ENCODE measurements around the gene UAP1L1.
"Not testable (repeated sequence)": the region's sequence is repeated elsewhere in the genome, so short reads cannot be mapped to it uniquely, and the experiment has no call there.

UAP1L1 gene

DNA sequence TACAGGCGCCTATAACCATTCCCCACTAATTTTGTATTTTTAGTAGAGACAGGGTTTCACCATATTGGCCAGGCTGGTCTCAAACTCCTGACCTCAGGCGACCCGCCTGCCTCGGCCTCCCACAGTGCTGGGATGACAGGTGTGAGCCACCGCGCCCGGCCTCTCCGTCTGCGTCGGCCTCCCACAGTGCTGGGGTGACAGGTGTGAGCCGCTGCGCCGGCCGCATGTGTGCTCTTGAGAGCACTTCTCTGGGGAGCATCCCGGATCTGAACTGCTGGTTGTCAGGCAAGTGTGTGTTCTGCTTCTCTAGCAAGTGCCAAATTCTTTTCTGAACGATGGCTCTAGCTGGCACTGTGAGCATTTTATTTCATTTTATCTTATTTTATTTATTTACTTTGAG is 19.8 kb upstream of the UAP1L1 start:
- peak; percentile 31 for DNase-seq

DNA sequence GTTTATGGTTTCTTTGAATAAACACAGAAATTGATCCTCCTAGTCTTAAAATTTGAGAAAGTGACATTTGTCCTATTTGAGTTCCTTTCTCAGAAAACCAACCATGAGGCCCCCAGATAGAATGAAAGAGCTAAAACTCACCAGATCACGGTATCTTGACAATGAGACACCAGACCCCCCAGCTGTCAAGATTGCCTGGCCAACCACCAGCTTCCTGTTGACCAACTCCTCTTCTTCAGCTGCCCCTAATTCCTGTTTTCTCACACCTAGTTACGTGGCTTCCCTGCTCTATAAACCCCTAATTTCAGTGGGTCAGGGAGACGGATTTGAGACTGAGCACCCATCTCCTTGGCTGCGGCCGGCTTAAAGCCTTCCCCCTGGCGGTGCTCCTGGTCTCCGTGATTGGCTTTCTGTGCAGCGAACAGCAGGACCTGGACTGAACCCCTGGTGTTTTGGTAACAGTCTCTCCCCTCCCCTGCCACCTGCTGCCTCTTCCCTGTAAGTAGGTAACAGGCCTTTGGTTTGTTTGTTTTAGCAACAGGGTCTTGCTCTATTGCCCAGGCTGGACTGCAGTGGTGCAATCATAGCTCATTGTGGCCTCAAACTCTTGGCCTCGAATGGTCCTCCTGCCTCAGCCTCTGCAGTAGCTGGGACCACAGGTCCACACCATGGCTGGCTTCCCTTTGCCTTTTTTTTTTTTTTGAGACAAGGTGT is 18.6 kb upstream of the UAP1L1 start:
- DNase-seq: peak; percentile 16

DNA sequence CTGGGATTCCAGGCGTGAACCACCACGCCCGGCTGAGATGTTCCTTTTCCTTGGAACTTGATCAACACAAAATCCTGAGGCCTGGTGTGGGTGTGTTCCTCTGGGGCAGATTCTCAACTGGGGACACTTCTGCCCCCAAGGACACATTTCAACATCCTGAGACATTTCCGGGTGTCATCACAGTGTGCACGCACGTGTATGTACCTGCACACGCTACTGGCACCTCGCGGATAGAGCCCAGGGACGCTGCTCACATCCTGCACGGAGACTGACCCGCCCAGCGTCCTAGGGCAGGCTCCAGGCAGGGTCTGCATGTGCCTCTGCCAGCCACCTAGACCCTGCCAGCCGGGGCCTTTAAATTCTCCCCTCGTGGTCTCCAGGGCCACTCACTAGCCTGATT is 14.9 kb upstream of the UAP1L1 start:
- no peak for DNase-seq

DNA sequence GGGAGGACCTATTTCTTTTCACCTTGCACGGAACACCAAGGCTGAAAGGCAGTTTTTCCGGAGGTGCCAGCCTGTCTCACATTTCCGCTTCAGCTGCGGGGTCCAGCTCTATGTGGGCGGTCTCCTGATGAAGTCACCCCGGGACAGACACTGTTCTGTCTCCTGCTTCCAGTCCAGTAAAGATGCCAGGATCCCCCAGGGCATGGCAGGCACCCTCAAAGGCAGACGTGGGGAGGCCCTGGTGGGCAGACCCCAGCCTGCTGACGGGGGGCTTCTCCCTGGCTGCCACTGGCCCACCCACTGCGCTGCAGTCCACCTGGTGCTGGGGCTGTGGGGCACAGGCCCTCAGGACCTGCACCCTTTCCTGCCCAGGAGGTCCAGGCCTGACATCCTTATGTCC is 14.5 kb upstream of the UAP1L1 start:
- DNase-seq: not testable (repeated sequence)

DNA sequence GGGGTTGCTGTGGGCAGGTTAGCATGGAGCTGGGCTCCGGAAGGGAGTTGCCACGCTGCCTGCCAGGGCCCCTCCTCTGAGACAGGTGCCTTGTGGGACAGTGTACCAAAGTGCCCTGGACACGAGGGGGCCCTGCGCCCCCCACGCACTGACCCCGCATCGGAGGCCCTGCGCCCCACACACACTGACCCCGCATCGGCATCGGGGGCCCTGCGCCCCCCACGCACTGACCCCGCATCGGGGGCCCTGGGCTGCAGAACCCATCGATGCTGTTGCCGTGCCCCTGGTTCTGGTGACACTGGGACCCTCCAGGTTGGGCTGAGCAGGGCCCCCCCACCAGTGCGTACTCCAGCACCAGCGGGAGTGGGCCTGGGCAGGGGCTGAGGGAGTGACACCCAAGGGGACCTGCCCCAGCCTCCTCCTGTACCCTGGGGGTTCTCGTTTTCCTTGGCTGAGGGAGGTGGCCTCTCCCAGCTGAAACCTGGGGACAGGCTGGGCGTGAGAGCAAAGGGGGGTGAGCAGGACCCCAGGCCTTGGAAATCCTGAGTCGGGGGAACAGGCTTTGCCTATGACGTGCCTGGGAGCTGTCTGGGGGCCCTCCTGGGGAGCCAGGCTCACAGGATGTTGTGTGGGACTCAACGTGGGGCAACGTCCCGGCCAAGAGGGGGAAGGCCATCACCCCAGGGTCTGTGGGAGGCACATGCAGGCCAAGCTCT is 13.8 kb upstream of the UAP1L1 start:
- no peak for DNase-seq

DNA sequence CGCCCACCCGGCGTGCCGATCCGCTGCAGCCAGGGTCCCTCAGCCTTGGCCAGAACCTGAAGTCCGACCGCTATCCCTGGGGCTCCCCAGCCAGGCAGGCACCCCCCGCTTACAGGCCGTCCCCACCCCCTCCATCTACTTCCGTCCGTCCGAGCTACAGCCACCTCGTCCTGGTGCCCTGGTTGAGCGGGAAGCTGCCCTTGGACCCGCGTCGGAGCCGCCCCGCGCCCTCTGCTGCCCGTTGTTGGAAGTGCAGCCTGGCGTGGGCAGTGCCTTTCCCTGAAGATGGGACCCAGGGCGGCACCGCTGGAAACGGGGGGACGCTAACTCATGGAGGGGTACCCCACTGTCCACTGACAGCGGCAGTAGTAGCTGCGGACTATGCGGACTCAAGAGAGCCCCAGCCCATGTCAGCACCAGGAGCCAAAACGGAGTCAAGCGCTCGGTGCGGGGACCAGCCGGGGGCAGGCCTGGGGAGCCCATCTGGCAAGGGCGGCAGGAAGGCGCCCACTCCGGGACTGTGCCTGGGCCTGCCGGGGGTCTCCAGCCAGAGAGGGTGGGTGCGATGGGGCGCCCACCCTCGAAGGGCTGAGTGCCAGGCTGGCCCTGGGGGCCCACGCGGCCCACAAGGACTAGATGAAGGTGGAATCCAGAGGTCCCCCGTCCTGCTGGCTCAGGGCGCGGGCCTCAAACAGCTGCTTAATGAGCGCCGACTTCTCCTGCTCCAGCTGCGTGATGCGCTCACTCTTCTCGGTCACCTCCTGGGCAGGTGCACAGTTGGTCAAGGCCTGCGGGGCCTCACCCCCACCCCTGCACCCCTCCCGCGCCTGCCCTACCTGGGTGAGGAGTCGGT is 13.1 kb upstream of the UAP1L1 start:
- DNase-seq: peak; percentile 19

DNA sequence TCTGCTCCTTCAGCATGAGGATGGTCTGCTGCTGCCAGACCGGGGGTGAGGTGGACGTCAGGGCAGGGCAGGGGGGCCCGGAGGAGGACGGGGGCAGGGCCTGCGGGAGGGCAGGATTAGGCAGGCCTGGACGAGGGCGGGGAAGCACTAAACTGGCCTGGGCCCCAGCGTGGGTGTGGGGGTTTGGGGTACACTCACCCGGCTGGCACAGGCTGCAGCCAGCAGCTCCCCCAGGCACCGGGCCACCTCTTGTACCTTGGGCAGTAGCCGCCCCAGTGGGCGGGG is 12.5 kb upstream of the UAP1L1 start:
- no peak for DNase-seq

DNA sequence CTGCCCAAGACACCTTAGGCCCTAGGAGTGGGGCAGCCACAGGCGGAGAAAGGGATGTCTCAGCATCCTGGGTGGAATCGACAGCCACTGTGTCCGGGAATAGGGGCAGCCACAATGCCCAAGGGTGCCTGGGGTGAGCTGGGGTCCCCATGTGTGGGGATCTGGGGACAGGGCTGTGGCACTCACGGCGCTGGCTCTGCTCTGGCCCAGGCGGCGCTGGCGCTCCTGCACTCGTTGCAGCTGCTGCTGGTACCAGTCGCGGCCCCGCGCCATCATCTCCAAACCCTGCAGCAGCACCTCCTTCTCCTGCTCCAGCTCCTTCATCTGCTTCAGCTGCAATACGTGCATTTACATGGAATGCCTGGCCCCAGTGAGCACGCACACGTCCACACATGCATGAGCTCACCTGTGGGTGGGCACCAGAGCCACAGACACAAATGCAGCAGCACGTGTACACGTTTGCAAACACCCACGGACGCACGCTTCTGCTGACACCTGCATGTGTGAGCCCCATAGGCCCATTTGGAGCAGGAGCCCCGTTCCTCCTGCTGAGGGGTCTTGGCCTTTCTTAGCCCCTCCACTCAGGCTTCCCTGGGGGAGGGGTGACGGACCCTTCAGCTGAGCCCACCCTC is 11.9 kb upstream of the UAP1L1 start:
- DNase-seq: no peak

DNA sequence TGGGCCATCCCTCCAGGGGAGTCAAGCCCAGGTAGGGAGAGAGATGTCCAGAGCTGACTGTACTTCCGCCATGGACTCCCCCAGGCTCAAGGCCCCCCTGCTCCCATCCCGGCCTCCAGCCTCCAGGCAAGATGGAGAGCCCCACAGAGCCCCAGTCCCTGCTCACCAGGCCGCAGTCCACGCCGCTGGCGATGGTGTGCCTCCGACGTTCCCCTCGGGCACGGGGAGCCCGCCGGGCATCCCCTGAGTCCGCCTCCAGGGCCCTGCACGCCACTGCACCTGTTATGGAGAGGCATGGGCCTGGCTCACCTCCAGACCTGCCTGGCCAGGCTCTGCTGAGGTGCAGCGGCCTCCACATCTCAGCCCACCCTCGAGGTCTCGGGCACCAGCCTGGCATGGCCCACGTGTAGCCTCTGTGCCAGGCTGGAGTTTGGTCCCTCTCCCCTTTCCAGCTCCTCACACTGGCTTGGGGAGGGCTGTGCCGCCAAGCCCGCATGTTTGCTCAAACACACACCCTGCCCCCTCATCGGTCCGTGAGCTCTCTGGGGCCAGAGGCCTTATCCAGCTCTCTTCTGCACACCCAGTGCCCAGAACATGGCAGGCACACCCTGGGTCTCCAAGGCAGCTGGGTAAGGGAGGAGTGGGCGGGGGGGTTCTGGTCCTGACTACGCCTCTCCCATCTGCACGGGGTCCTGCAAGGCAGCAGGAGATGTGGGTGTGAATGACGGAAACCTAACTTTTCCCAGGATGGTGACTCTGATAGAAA is 11.0 kb upstream of the UAP1L1 start:
- DNase-seq: no peak

DNA sequence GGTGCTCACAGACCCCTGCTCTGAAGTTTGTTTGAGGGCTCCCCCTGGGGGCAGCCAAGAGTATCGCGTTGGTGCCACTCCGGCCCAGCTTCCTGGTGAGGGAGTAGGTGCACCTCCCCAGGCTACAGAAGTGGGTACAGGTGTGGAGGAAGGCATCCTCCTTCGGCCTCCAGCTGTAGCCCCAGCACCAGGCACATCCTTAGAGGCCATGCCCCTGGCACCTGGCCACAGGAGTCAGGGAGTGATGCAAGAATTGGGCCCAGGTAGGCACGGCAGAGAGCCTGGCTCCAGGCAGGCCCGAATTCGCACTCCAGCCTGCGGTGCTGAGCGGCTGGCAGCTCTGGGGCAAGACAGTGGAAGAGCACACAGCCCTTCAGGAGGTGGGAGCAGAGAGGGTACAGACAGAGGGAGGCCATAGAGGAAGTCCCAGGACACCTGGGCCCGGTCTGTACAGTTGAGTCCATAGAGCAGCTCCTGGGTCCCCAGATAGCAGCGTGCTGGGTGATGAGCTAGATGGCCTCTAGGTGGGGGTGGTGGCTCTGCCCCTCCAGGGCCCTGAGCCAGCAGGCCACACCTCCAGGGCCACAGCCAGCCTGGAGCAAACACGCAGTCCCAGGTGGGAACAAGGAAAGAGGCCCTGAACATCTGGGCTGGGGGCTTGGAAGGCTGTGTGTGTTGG is 9.3 kb upstream of the UAP1L1 start:
- DNase-seq: peak; percentile 84

DNA sequence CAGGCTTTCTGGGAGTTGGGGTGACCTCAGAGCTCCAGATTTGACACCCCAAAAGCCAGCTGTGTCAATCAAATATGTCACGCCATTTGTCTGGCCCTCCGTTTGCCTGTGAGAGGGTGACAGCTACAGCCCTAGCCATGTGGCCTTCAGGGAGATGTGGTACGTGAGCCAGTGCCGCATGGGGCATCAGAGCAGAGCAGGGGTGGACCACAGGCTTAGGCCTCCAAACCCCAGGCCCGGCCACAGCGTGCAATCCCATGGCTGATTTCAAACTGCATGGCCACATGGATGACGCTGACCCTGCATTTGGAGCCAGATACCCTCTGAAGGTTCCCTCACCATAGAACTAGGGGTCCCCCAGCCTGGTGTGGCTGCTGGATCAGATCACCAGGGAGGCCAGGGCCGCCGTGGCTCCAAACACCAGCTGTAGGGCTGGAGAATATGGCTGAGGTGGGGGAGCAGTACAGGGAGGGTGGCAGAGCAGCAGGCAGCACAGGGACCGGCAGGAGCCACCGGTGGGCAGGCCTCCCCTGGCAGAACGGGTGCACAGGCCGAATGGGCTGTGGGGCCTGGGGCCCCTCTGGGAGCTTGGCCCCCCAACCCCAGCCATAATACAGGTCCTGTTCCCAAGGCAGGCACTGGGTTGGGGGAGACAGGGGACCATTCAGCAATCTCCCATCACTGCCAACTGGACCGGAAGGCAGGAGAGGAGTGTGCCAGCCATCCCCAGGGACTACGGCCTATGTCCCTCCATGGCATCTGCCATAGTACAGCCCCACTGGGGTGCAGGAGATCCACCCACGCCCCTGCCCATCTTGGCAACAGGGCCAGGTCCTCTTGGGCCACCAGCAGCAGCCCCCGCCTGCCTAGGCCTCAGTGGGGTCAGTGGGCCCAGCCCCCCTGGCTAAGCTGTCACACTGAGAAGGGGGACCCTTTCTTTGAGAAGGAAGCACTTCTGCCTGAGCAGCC is 8.5 kb upstream of the UAP1L1 start:
- no peak for DNase-seq

DNA sequence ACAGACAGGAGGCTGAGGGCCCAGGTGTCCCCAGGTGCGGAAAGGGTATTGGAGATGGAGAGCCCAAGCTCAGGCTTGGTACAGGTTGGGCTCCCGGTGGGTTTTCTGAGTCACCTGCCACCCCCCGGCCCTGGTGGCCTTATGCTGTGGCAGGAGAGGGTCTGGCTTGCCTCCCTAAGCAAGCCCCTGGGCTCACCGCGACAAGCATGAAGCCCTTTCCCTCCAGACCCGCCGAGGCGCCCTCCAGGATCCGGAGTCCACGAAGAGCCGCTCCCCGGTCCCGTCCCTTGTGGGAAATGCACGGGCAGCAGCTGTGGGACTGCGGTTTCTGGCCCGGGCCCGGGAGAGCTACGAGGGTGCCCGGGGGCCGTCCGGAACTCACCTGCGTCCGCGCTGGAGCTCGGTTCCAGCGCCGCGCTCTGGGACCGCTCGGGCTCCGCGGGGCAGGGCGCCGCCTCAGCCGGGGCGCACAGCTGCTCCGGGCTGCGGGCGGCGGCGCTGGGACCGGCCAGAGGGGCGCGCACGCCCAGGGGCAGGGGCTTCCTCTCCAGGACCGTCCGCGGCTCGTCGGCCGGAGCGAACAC is 7.7 kb upstream of the UAP1L1 start:
- DNase-seq: no peak

DNA sequence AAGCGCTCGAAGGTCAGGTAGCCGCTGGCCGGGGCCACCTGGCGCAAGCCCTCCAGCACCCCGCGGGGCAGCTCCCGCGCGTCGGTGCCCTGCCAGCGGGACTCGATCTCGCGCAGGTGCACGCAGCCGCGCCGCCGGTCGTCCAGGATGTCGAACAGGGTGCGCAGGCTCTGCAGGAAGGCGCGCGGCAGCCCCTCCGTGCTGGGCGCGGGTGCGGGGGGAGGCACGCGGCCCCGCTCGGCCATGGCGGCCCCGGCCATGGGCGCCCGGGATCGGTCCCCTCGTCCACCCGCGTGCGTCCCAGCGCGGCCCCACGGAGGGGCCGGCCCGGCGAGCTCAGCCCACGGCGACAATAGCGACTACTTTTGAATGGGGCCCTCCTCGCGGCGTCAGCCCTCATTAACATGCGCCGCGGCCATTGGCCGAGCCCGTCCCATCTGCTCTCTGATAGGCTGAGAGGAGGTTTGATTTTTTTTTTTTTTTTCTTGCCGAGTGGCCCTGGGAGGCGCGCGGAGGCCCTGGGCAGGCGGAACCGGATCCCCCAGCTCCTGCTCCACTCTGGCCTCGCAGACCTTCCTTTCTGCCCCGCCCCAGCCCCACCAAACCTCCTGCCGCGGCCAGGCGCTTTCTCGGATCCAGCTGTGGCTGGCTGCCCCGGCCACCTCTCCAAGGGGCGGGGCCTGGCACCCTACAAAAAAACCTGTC is 7.0 kb upstream of the UAP1L1 start, which contains the start of gene SAPCD2:
SAPCD2 (minus strand) TSS at position 357 of the 705 bp plus-strand sequence; CDS start at position 260, 97 bp downstream.
- DNase-seq: peak; percentile 95

DNA sequence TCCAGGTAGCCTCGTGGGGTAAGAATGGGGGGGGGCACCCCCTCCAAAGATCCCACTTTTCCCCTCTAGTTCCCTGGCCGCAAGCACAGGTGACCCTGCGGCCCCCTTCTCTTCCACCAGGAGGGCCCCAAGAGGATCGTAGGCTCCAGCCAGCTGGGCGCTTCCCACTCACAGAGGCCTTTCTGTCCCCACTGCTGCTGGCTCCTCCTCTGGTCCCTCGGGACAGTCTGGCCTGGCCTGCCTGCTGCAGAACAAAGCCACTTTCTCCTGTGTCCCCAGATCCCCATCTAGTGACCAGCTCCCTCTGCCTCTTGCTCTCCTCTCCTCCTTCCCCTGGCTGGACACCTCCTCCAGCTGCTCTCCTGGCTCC is 6.4 kb upstream of the UAP1L1 start:
- no peak for DNase-seq

DNA sequence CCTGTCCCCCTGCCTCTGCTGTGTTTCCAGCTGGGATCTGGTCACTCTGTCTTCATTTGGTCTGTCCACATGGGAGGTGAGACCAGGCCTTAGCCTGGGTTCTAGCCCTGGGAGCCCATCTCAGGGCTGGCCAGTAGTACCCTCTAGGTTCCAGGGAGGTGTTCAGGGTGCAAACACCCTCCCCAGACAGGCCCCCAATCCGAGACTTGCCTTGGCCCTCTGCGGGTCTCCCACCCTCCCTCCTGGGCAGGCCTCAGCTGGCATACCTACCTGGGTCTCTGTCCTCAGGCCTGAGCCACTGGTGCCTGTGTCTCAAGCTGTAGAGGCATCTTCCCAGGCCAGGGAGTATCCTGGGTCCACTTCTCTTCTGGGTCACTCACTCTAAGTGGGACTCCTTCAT is 6.0 kb upstream of the UAP1L1 start:
- no peak for DNase-seq

DNA sequence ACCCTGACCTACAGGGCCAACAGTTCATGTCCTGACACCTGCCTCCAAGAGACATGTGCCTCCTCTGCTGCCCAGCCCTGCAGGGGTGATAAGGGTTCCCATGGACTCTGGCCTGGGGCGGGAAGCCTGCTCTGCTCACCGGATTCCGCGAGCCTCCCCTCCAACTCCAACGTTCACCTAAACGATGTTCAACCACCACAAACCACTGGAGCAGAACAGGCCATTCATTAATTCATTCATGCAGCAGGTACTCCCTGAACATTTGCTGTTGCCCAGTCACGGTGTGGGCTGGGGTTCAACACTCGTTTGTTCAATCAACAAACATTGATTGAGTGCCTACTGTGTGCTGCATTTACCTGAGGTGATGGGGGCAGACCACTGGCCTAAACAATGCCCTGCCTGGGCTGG is 3.3 kb upstream of the UAP1L1 start:
- DNase-seq: no peak

DNA sequence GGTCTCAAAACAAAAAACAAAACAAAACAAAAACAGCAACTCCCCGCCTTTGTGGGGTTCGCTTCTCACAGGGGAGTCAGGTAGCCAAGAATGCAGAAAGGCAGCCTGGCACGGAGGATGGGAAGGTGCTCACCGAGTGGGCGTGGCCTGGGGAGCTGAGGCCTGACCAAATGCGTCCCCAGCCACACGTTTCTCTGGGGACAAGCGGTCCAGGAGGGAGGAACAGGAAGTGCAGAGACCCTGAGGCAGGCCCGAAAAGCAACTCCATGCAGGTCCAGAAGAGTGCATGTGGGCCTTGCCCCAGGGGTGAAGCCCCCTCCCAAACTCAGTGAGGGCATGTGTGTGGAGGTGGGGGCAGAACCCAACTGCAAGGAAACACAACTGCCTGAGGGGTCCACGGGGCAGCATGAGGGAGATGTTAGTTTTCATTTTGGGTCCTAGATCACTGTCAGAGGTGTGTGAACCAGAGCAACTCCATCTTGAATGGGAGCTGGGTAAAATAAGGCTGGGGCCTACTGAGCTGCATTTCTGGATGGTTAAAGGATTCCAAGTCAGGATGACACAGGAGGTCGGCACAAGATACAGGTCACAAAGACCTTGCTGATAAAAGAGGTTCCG is 2.6 kb upstream of the UAP1L1 start:
- no peak for DNase-seq

DNA sequence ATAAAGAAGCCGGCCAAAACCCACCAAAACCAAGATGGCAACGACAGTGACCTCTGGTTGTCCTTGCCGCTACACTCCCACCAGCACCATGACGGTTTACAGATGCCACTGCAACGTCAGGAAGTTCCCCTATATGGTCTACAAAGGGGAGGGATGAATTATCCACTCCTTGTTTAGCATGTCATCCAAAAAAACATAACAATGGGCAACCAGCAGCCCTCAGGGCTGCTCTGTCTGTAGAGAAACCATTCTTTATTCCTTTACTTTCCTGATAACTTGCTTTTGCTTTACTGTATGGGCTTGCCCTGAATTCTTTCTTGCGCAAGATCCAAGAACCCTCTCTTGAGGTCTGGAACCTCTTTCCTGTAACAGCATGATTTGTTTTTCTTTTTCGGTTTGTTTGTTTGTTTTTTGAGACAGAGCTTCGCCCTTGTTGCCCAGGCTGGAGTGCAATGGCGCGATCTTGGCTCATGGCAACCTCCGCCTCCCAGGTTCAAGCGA is 2.0 kb upstream of the UAP1L1 start:
- DNase-seq: no peak

DNA sequence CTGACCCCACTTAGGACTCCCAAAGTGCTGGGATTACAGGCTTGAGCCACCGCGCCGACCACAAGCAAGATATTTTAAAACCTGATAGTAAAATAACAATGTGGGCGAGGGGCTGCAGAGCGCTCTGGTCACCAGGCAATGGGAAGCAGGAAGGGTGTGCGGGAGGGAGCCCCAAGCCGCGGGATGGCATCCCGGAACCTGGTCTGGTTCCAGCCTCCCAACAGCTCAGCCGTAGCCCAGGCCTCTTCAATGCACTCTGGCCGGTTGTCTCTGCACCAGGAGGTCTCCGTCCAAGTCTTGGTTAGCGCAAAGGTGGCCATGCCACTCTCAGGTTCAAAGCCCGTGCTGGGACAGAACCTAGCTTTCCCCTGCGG is 694 bp upstream of the UAP1L1 start:
- DNase-seq: no peak

All from NCI-H2029 (cell line).